ENCODE results near the gene GARIN5B.

GRCh38 chr19:55387736-55388497, 24.9 kb upstream of the GARIN5B start:
- TF ChIP-seq POLR2A (IDR thresholded peaks at IDR 0.05) = no peak
- TF ChIP-seq, protein P1, sequence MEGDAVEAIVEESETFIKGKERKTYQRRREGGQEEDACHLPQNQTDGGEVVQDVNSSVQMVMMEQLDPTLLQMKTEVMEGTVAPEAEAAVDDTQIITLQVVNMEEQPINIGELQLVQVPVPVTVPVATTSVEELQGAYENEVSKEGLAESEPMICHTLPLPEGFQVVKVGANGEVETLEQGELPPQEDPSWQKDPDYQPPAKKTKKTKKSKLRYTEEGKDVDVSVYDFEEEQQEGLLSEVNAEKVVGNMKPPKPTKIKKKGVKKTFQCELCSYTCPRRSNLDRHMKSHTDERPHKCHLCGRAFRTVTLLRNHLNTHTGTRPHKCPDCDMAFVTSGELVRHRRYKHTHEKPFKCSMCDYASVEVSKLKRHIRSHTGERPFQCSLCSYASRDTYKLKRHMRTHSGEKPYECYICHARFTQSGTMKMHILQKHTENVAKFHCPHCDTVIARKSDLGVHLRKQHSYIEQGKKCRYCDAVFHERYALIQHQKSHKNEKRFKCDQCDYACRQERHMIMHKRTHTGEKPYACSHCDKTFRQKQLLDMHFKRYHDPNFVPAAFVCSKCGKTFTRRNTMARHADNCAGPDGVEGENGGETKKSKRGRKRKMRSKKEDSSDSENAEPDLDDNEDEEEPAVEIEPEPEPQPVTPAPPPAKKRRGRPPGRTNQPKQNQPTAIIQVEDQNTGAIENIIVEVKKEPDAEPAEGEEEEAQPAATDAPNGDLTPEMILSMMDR (IDR thresholded peaks at IDR 0.05) = no peak
